Endothelial cell of umbilical vein (primary cell): Measurements from ENCODE around the gene NEURL1B. TPM values are rescaled to one million over a fixed set of nuclear protein-coding genes. Genes with fewer than 3 reads are reported as not detected.

Experiments used
- BruUV-seq: library from RNA; stranded (reverse); fragments of 400-500 nt; replicated peaks from 2 replicates; lab custom pipeline; 2021; lab: Mats Ljungman, UMichigan
- CTCF ChIA-PET: fragments of 300-600, 350-600 bp; sonication (Branson Sonifier 250); formaldehyde crosslinking; loops from one replicate; lab custom pipeline; 2021; ENCODE audit warnings: antibody characterized with exemption, inconsistent platforms; lab: Charles Lee
- POLR2A ChIA-PET: fragments of 300-600, 350-600 bp; sonication (Branson Sonifier 250); formaldehyde crosslinking; loops from one replicate; lab custom pipeline; 2021; ENCODE audit warnings: antibody characterized with exemption, inconsistent platforms; lab: Charles Lee
- DNase-seq: peaks from one replicate; pipeline ENCODE4 v3.0.0-alpha.2; 2011; ENCODE audit warnings: low read depth, low spot score
- FAIRE-seq: peaks from 2 replicates; lab custom pipeline; 2011; peaks lifted over from hg19 to GRCh38; lab: Jason Lieb, UNC
- H2AFZ ChIP-seq: 2 replicates; pipeline ENCODE4 v1.6.0; 2012; ENCODE audit warnings: low read depth, low read length, control low read depth, inconsistent platforms
- H3K27ac ChIP-seq: 2 replicates; pipeline ENCODE4 v1.5.1; 2011; ENCODE audit warnings: low read depth, mild to moderate bottlenecking, control low read depth, low read length, moderate library complexity; ENCODE audit not compliant: insufficient read depth
- H3K27me3 ChIP-seq, 2 experiments: 2 replicates each; pipeline versions ENCODE4 v1.6.0 to v1.6.1; 2011; ENCODE audit warnings: low read length in 2 of 2, mixed read lengths in 1 of 2; ENCODE audit not compliant: control insufficient read depth in 2 of 2, insufficient read depth in 2 of 2
- H3K36me3 ChIP-seq, 2 experiments: 2 replicates in 1 of 2; 3 replicates in 1 of 2; pipeline ENCODE4 v1.5.1; 2011; ENCODE audit warnings: low read length in 2 of 2, mild to moderate bottlenecking in 1 of 2, moderate library complexity in 1 of 2; ENCODE audit not compliant: control insufficient read depth in 2 of 2, insufficient read depth in 2 of 2; ENCODE audit errors: extremely low read depth in 1 of 2
- H3K4me1 ChIP-seq: 3 replicates; pipeline ENCODE4 v1.5.1; 2011; ENCODE audit warnings: mild to moderate bottlenecking, low read length; ENCODE audit not compliant: control insufficient read depth, insufficient read depth; ENCODE audit errors: extremely low read depth
- H3K4me2 ChIP-seq: 2 replicates; pipeline ENCODE4 v1.6.1; 2011; ENCODE audit warnings: low read length, control low read depth, mixed read lengths; ENCODE audit not compliant: insufficient read depth
- H3K4me3 ChIP-seq, 3 experiments: fragments of 200-600 bp in 1 of 3; sonication (generic), shearing (Covaris generic) in 1 of 3; replicated peaks in 1 of 3; 2 replicates each; pipeline ENCODE4 v1.5.1; 2011 to 2016; ENCODE audit warnings: control low read depth in 3 of 3, low read length in 3 of 3, mild to moderate bottlenecking in 2 of 3, inconsistent platforms in 1 of 3, low read depth in 1 of 3, moderate library complexity in 1 of 3; ENCODE audit not compliant: insufficient read depth in 1 of 3
- H3K79me2 ChIP-seq: 2 replicates; pipeline ENCODE4 v1.6.0; 2012; ENCODE audit warnings: low read length, inconsistent platforms; ENCODE audit not compliant: control insufficient read depth, insufficient read depth
- H3K9ac ChIP-seq: replicated peaks from 2 replicates; pipeline ENCODE3; 2011; ENCODE audit warnings: low read length, control low read depth; ENCODE audit not compliant: insufficient read depth; ENCODE audit errors: extremely low read depth
- H3K9me1 ChIP-seq: replicated peaks from 3 replicates; pipeline ENCODE4 v1.6.0; 2011; ENCODE audit warnings: mild to moderate bottlenecking, low read length; ENCODE audit not compliant: control insufficient read depth, insufficient read depth; ENCODE audit errors: extremely low read depth
- H3K9me3 ChIP-seq: replicated peaks from 2 replicates; pipeline ENCODE4 v1.5.1; 2012; ENCODE audit warnings: low read length, inconsistent platforms; ENCODE audit not compliant: control insufficient read depth, insufficient read depth
- H4K20me1 ChIP-seq: replicated peaks from 2 replicates; pipeline ENCODE3; 2011; ENCODE audit warnings: mild to moderate bottlenecking, low read length; ENCODE audit not compliant: control insufficient read depth, insufficient read depth; ENCODE audit errors: extremely low read depth
- EZH2 ChIP-seq: IDR thresholded peaks from 2 replicates; pipeline ENCODE4 v1.6.1; 2012; ENCODE audit warnings: borderline replicate concordance, low read depth, mild to moderate bottlenecking, moderate library complexity, low read length, inconsistent platforms; ENCODE audit not compliant: severe bottlenecking
- FOS ChIP-seq: IDR thresholded peaks from 2 replicates; pipeline ENCODE4 v1.6.1; 2011; ENCODE audit warnings: mild to moderate bottlenecking, low read length, moderate library complexity, borderline replicate concordance; ENCODE audit not compliant: insufficient read depth
- GATA2 ChIP-seq: IDR thresholded peaks from 2 replicates; pipeline ENCODE4 v1.7.0; 2011; ENCODE audit warnings: low read depth, mild to moderate bottlenecking, moderate library complexity, mixed read lengths, low read length; ENCODE audit not compliant: insufficient read length, insufficient read depth
- MAX ChIP-seq: IDR thresholded peaks from 2 replicates; pipeline ENCODE4 v1.6.1; 2011; ENCODE audit not compliant: insufficient read depth, insufficient read length
- POLR2AphosphoS5 ChIP-seq: IDR thresholded peaks from 2 replicates; pipeline ENCODE4 v1.6.1; 2012; ENCODE audit warnings: low read depth, mild to moderate bottlenecking, control low read depth, low read length, moderate library complexity; ENCODE audit not compliant: insufficient read depth
- dilution Hi-C: fragments of 300-500 bp; cut with MboI; formaldehyde crosslinking; loops from one replicate; pipeline ENCODE4 v1.15.0; 2019; ENCODE audit warnings: low sequenced_read_pairs; ENCODE audit not compliant: extremely low pct_ligation_motif_present
- intact Hi-C: fragments of 100-400 bp; cut with micrococcal nuclease; formaldehyde crosslinking; loops from one replicate; pipeline ENCODE4 v1.10.0; 2022
- polyA plus RNA-seq, 4 experiments: library from polyadenylated mRNA; depleted of rRNA in 3 of 4; stranded (reverse) in 3 of 4; unstranded in 1 of 4; fragments of >200 nt; gene quantifications; 2 replicates each; pipeline versions ENCODE4 v1.2.1 to v1.2.3, GENCODE V29; 2011 to 2012; ENCODE audit warnings: missing spikeins in 1 of 4
- total RNA-seq: library from RNA; stranded (reverse); gene quantifications from 2 replicates; pipeline ENCODE4 v1.2.3, GENCODE V29; 2021

Gene NEURL1B
- total and polyA plus RNA-seq, 2 donors (not counting 3 experiments of a cell fraction or from before 2014, with no cell fraction given), result 0.44 to 1.6 TPM

GRCh38 chr5:172612771-172613170 lies 28.3 kb upstream of the NEURL1B start:
- no peak overlapping the region for H2AFZ ChIP-seq
- H3K4me1 ChIP-seq, result no peaks in the 10 kb centered on the region
- intact Hi-C loops (no loop called here), dilution Hi-C loops (no loop called here)
- POLR2A ChIA-PET, result no interaction called here
- no TSS peak for BruUV-seq
- TF ChIP-seq GATA2 (no peak), FOS (no peak), MAX (no peak), POLR2AphosphoS5 (no peak), EZH2 (no peak)
- H3K9ac ChIP-seq, result no peak overlapping the region
- no peak overlapping the region for H3K4me2 ChIP-seq
- no peaks in the 10 kb centered on the region for H4K20me1 ChIP-seq
- H3K36me3 ChIP-seq, result no peaks in the 10 kb centered on the region
- H3K79me2 ChIP-seq, result no peaks in the 10 kb centered on the region
- peaks cover 2% of the 10 kb centered on the region in 2 experiments for H3K27me3 ChIP-seq
- no peak overlapping the region for H3K4me3 ChIP-seq
- no peak for DNase-seq
- CTCF ChIA-PET, result no interaction called here
- no peak for FAIRE-seq
- H3K9me1 ChIP-seq, result no peaks in the 10 kb centered on the region
- H3K9me3 ChIP-seq, result no peaks in the 10 kb centered on the region
- H3K27ac ChIP-seq, result no peak overlapping the region

- Histone ChIP-seq H3K36me3 (no peaks in the 10 kb centered on the region), H3K9ac (no peak overlapping the region), H3K9me1 (no peaks in the 10 kb centered on the region), H3K4me1 (no peaks in the 10 kb centered on the region), H3K4me2 (no peak overlapping the region), H4K20me1 (no peaks in the 10 kb centered on the region), H3K9me3 (no peaks in the 10 kb centered on the region), H3K27ac (no peak overlapping the region), H2AFZ (no peak overlapping the region), H3K27me3 (peaks cover 2% of the 10 kb centered on the region in 2 experiments), H3K79me2 (no peaks in the 10 kb centered on the region), H3K4me3 (no peak overlapping the region)
- intact Hi-C loops, result no loop called here
- ChIA-PET POLR2A (no interaction called here), CTCF (no interaction called here)
- BruUV-seq, result no TSS peak
- TF ChIP-seq MAX (no peak), FOS (no peak)
- dilution Hi-C loops, result no loop called here
- DNase-seq (no peak), FAIRE-seq (no peak)
Measured at GRCh38 chr5:172616136-172616535, 24.9 kb upstream of the NEURL1B start.
